ENCODE measurements around the gene NOS3.

Gene NOS3

DNA sequence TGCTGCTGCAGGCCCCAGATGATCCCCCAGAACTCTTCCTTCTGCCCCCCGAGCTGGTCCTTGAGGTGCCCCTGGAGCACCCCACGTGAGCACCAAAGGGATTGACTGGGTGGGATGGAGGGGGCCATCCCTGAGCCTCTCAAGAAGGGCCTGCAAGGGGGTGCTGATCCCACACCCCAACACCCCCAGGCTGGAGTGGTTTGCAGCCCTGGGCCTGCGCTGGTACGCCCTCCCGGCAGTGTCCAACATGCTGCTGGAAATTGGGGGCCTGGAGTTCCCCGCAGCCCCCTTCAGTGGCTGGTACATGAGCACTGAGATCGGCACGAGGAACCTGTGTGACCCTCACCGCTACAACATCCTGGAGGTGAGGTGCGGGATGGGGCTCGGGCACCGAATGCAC, 8.2 kb downstream of the NOS3 start:
- no peak for TF ChIP-seq SIN3A (IDR thresholded peaks at IDR 0.05; ENCODE audit: borderline replicate concordance, insufficient read depth, low read length)
- no peak for TF ChIP-seq TAF1 (IDR thresholded peaks at IDR 0.05; ENCODE audit: borderline replicate concordance, insufficient read depth, low read length)
- TF ChIP-seq POLR2AphosphoS5 (IDR thresholded peaks at IDR 0.05; ENCODE audit: low read depth, low read length), result no peak
- TF ChIP-seq, protein P1, sequence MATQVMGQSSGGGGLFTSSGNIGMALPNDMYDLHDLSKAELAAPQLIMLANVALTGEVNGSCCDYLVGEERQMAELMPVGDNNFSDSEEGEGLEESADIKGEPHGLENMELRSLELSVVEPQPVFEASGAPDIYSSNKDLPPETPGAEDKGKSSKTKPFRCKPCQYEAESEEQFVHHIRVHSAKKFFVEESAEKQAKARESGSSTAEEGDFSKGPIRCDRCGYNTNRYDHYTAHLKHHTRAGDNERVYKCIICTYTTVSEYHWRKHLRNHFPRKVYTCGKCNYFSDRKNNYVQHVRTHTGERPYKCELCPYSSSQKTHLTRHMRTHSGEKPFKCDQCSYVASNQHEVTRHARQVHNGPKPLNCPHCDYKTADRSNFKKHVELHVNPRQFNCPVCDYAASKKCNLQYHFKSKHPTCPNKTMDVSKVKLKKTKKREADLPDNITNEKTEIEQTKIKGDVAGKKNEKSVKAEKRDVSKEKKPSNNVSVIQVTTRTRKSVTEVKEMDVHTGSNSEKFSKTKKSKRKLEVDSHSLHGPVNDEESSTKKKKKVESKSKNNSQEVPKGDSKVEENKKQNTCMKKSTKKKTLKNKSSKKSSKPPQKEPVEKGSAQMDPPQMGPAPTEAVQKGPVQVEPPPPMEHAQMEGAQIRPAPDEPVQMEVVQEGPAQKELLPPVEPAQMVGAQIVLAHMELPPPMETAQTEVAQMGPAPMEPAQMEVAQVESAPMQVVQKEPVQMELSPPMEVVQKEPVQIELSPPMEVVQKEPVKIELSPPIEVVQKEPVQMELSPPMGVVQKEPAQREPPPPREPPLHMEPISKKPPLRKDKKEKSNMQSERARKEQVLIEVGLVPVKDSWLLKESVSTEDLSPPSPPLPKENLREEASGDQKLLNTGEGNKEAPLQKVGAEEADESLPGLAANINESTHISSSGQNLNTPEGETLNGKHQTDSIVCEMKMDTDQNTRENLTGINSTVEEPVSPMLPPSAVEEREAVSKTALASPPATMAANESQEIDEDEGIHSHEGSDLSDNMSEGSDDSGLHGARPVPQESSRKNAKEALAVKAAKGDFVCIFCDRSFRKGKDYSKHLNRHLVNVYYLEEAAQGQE (IDR thresholded peaks at IDR 0.05; ENCODE audit: insufficient read depth in 1 of 2, low read depth in 2 of 2, low read length in 2 of 2), result no peak
- no peak for TF ChIP-seq FOXP2 (optimal IDR thresholded peaks at IDR 0.05; ENCODE audit: borderline replicate concordance, extremely low read depth, extremely low read length, insufficient read depth)

DNA sequence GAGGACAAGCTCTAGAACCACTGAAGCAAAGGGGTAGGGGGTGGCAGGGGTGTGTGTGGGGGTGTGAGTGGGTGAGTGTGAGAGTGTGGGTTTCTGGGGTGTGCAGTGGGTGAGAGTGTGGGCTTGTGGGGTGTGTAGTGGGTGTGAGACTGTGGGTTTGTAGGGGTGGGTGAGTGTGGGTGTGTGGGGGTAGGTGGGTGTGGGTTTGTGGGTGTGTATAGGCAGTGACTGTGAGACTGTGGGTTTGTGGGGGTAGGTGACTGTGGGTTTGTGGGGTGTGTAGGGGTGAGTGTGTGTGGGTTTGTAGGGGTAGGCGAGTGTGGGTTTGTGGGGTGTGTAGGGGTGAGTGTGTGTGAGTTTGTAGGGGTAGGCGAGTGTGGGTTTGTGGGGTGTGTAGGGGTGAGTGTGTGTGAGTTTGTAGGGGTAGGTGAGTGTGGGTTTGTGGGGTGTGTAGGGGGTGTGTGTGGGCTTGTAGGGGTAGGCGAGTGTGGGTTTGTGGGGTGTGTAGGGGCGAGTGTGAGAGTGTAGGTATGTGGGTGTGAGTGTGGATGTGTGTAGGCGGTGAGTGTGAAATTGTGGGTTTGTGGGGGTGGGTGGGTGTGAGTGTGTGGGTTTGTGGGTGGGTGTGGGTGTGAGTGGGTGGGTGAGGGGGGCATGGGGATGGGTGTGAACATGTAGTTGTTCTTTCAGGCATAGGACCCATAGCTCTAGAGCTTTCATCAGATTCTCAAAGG, 8.8 kb downstream of the NOS3 start:
- TF ChIP-seq TAF1 (IDR thresholded peaks at IDR 0.05; ENCODE audit: borderline replicate concordance, insufficient read depth, low read length) (no peak), POLR2AphosphoS5 (IDR thresholded peaks at IDR 0.05; ENCODE audit: low read depth, low read length) (no peak)
- TF ChIP-seq, protein P1 (IDR thresholded peaks at IDR 0.05; ENCODE audit: insufficient read depth in 1 of 2, low read depth in 2 of 2, low read length in 2 of 2), result no peak

DNA sequence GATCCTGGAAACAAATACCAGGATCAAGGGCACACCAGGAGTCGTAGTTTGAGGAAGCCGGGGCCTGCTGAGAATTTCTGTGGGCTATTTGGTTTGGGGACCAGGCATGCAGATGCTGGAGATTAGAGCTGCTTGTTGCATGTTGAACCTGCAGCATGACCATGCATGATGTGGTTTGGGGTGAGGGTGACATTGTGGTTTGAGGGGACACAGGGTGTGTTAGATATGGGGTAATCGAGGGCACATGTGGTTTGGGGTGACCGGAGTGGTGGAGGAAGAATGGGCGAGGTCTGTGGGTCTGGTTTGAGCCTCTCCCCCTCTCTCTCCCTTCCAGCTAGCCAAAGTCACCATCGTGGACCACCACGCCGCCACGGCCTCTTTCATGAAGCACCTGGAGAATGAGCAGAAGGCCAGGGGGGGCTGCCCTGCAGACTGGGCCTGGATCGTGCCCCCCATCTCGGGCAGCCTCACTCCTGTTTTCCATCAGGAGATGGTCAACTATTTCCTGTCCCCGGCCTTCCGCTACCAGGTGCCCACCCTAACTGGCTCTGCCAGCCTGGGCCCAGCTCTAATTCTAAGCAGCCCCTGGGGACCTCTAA, 10.2 kb downstream of the NOS3 start:
- TF ChIP-seq FOXP2 (optimal IDR thresholded peaks at IDR 0.05; ENCODE audit: borderline replicate concordance, extremely low read depth, extremely low read length, insufficient read depth) (no peak), POLR2AphosphoS5 (IDR thresholded peaks at IDR 0.05; ENCODE audit: low read depth, low read length) (no peak), TAF1 (IDR thresholded peaks at IDR 0.05; ENCODE audit: borderline replicate concordance, insufficient read depth, low read length) (no peak), SIN3A (IDR thresholded peaks at IDR 0.05; ENCODE audit: borderline replicate concordance, insufficient read depth, low read length) (no peak)
- TF ChIP-seq, protein P1 (IDR thresholded peaks at IDR 0.05; ENCODE audit: insufficient read depth in 1 of 2, low read depth in 2 of 2, low read length in 2 of 2), result no peak

DNA sequence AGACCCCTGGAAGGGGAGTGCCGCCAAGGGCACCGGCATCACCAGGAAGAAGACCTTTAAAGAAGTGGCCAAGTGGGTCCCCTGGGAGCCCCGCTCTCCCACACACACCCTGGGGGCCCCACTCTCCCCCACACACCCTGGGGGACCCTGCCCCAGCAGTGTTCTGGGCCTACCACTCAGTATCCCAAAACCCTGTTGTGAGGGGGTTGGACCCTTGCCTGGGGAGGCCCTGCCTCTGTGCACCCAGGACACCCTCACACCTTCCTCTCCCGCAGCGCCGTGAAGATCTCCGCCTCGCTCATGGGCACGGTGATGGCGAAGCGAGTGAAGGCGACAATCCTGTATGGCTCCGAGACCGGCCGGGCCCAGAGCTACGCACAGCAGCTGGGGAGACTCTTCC, 10.7 kb downstream of the NOS3 start:
- TF ChIP-seq FOXP2 (optimal IDR thresholded peaks at IDR 0.05; ENCODE audit: borderline replicate concordance, extremely low read depth, extremely low read length, insufficient read depth), result no peak
- TF ChIP-seq, protein P1 (IDR thresholded peaks at IDR 0.05; ENCODE audit: insufficient read depth in 1 of 2, low read depth in 2 of 2, low read length in 2 of 2), result no peak
- TF ChIP-seq POLR2AphosphoS5 (IDR thresholded peaks at IDR 0.05; ENCODE audit: low read depth, low read length), result no peak
- no peak for TF ChIP-seq SIN3A (IDR thresholded peaks at IDR 0.05; ENCODE audit: borderline replicate concordance, insufficient read depth, low read length)
- no peak for TF ChIP-seq TAF1 (IDR thresholded peaks at IDR 0.05; ENCODE audit: borderline replicate concordance, insufficient read depth, low read length)

Measured in PFSK-1 (cell line).